ENCODE measurements around the gene COTL1. TPM values are rescaled to one million over a fixed set of nuclear protein-coding genes. Genes with fewer than 3 reads are reported as not detected.

Gene COTL1
- total and polyA plus RNA-seq, 2 donors from 2014 or later: 122 to 136 TPM

DNA sequence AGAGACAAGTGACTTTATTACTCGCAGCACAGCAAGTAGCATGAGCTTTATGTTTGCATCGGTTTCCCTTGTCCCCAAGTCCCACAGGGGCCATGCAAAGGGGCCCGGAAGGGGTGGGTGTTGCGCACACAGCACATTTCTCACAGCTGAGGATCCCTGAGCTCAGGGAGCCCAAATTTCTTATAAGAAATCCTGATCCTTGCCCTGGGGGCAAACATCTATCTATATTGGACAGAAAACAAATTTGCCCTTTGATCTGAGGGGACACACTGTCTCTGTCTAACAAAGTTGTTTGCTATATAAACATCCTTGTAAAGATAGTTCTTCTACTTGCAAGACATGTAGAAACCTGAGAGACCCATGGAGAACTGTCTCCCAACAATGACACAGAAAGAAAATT lies 77.7 kb downstream of the COTL1 start:
- H3K9ac ChIP-seq (ENCODE audit: low read length in 3 of 3): no peak overlapping the region
- H3K27ac ChIP-seq (ENCODE audit: low read depth in 2 of 2, low read length in 2 of 2): no peak overlapping the region
- H3K4me1 ChIP-seq (ENCODE audit: control insufficient read depth in 2 of 3, insufficient read depth in 2 of 3, low read depth in 1 of 3, low read length in 3 of 3): peaks cover 0 to 9% (median 0%) of the 10 kb centered on the region in 3 donors
- H3K27me3 ChIP-seq (ENCODE audit: control insufficient read depth, insufficient read depth, low read length): no peaks in the 10 kb centered on the region
- H3K9me3 ChIP-seq (ENCODE audit: control insufficient read depth in 2 of 3, insufficient read depth in 1 of 3, low read length in 3 of 3): no peaks in the 10 kb centered on the region
- intact Hi-C loops (cut with DNase I): no loop called here
- FAIRE-seq: no peak
- no peaks in the 10 kb centered on the region for H3K36me3 ChIP-seq (ENCODE audit: control insufficient read depth in 2 of 3, insufficient read depth in 3 of 3, low read length in 3 of 3)
- DNase-seq: no peak
- no peak overlapping the region for H3K4me3 ChIP-seq (ENCODE audit: low read length in 3 of 3)
- no peak for TF ChIP-seq CTCF (IDR thresholded peaks at IDR 0.05; ENCODE audit: borderline replicate concordance, extremely low read depth, insufficient read depth)

DNA sequence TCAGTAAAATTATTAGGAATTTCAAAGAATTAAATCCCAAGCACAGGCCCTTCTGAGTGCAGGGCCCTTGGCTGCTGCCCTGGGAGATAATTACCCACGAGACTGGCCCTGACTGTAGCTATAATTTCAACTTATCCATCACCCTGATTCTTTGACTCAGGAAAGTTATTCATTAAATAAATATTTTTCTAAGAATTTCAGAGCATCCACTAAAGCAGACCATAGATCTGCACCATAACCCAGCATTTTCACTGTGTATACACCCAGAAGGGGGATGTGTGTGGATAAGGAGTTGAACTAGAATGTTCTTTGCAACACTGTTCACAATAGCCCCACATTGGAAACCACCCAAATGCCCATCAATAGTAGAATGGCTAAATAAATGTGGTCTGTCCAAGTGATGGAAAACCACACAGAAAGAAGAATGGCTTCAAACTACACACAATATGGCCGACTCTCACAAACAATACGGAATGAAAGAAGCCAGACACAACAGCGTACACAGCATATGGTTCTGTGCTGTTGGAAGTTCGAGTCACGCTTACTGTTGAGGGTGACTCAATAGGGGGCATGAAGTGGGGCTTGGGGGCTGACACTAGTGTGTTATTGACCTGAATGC lies 79.5 kb downstream of the COTL1 start:
- Histone ChIP-seq H3K27ac (ENCODE audit: low read depth in 2 of 2, low read length in 2 of 2) (peak overlapping the region in 1 of 2 donors; percentile 55), H3K9ac (ENCODE audit: low read length in 3 of 3) (no peak overlapping the region), H3K9me3 (ENCODE audit: control insufficient read depth in 2 of 3, insufficient read depth in 1 of 3, low read length in 3 of 3) (no peaks in the 10 kb centered on the region), H3K4me3 (ENCODE audit: low read length in 3 of 3) (no peak overlapping the region), H3K4me1 (ENCODE audit: control insufficient read depth in 2 of 3, insufficient read depth in 2 of 3, low read depth in 1 of 3, low read length in 3 of 3) (peaks cover 0 to 9% (median 0%) of the 10 kb centered on the region in 3 donors), H3K27me3 (ENCODE audit: control insufficient read depth, insufficient read depth, low read length) (no peaks in the 10 kb centered on the region), H3K36me3 (ENCODE audit: control insufficient read depth in 2 of 3, insufficient read depth in 3 of 3, low read length in 3 of 3) (no peaks in the 10 kb centered on the region)
- FAIRE-seq: no peak
- no peak for TF ChIP-seq CTCF (IDR thresholded peaks at IDR 0.05; ENCODE audit: borderline replicate concordance, extremely low read depth, insufficient read depth)
- intact Hi-C loops (cut with DNase I): no loop called here
- DNase-seq: no peak

DNA sequence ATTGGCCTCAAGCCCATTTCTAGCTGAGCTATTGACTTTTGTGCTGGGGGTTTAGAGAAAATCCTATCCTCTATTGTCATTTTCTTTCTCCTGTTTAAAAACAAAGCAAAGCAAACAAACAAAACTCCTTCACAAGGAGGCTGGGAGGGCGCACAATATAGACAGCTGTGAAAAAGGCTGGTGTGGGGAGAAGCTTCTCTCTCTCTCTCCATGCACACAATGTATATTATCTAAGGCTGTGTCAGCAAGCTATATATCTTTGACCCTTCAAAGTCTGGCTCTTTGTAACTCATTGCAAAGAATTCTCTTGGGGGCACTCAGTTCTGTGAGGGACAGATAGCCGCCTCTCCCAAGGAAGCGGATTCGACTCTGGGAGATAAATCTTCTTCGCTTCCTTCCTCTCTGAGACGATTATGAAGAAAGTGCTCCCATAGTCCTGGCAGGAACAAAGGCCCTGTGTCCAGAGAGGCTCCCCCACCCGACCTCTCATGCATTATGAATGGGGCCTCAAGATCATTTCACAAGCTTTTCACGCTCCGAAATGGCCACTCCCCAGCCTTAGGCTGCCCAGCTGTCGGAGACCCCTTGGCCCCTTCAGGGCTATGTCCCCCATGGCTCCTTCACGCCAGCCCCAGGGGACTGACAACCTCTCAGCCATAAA lies 80.3 kb downstream of the COTL1 start:
- Histone ChIP-seq H3K9me3 (ENCODE audit: control insufficient read depth in 2 of 3, insufficient read depth in 1 of 3, low read length in 3 of 3) (no peaks in the 10 kb centered on the region), H3K4me3 (ENCODE audit: low read length in 3 of 3) (no peak overlapping the region), H3K9ac (ENCODE audit: low read length in 3 of 3) (peak overlapping the region in 1 of 3 donors; percentile 34), H3K27me3 (ENCODE audit: control insufficient read depth, insufficient read depth, low read length) (no peaks in the 10 kb centered on the region), H3K36me3 (ENCODE audit: control insufficient read depth in 2 of 3, insufficient read depth in 3 of 3, low read length in 3 of 3) (no peaks in the 10 kb centered on the region), H3K27ac (ENCODE audit: low read depth in 2 of 2, low read length in 2 of 2) (peak overlapping the region; percentile 54 to 55), H3K4me1 (ENCODE audit: control insufficient read depth in 2 of 3, insufficient read depth in 2 of 3, low read depth in 1 of 3, low read length in 3 of 3) (peaks cover 0 to 13% (median 3%) of the 10 kb centered on the region in 3 donors)
- FAIRE-seq (no peak), DNase-seq (peak in 2 of 5 donors; percentile 65 to 83)
- no peak for TF ChIP-seq CTCF (IDR thresholded peaks at IDR 0.05; ENCODE audit: borderline replicate concordance, extremely low read depth, insufficient read depth)
- intact Hi-C loops (cut with DNase I): no loop called here

Measured in kidney (tissue), 14 donors.